ENCODE data around the gene PARP8.
"Not testable (repeated sequence)": the region's sequence is repeated elsewhere in the genome, so short reads cannot be mapped to it uniquely, and the experiment has no call there.

The PARP8 gene

DNA sequence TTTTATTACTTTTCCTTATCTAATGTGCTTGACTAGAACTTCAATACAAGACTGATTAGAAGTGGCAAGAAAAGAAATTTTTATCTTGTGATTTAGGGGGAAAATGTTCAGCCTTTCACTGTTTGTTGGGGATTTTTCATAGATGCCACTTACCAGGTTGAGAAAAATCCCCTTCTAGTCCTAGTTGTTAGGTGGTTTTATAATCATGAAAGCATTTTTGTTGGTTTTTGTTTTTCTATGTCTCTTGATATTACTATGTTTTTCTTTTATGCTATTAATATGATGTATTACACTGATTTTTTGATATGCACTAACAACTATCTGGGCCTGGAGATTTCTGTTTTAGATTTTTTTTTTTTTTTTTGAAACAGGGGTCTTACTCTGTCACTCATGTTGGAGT lies 134.0 kb downstream of the PARP8 start:
- TF ChIP-seq, protein P1, sequence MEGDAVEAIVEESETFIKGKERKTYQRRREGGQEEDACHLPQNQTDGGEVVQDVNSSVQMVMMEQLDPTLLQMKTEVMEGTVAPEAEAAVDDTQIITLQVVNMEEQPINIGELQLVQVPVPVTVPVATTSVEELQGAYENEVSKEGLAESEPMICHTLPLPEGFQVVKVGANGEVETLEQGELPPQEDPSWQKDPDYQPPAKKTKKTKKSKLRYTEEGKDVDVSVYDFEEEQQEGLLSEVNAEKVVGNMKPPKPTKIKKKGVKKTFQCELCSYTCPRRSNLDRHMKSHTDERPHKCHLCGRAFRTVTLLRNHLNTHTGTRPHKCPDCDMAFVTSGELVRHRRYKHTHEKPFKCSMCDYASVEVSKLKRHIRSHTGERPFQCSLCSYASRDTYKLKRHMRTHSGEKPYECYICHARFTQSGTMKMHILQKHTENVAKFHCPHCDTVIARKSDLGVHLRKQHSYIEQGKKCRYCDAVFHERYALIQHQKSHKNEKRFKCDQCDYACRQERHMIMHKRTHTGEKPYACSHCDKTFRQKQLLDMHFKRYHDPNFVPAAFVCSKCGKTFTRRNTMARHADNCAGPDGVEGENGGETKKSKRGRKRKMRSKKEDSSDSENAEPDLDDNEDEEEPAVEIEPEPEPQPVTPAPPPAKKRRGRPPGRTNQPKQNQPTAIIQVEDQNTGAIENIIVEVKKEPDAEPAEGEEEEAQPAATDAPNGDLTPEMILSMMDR (IDR thresholded peaks at IDR 0.05; ENCODE audit: low read depth, low read length) = no peak
- H3K4me3 ChIP-seq (ENCODE audit: low read depth, low read length) = no peak overlapping the region

- no peak overlapping the region for H3K4me3 ChIP-seq (ENCODE audit: low read depth, low read length)
- TF ChIP-seq, protein P1 (IDR thresholded peaks at IDR 0.05; ENCODE audit: low read depth, low read length) = no peak
Measured at GRCh38 chr5:50807661-50808060, 141.2 kb downstream of the PARP8 start.

- H3K4me3 ChIP-seq (ENCODE audit: low read depth, low read length) = no peak overlapping the region
- TF ChIP-seq, protein P1 (IDR thresholded peaks at IDR 0.05; ENCODE audit: low read depth, low read length) = no peak
Measured at GRCh38 chr5:50808406-50808805, 142.0 kb downstream of the PARP8 start.

- H3K4me3 ChIP-seq (ENCODE audit: low read depth, low read length) = not testable (repeated sequence)
Measured at GRCh38 chr5:50811746-50812145, 145.3 kb downstream of the PARP8 start.

DNA sequence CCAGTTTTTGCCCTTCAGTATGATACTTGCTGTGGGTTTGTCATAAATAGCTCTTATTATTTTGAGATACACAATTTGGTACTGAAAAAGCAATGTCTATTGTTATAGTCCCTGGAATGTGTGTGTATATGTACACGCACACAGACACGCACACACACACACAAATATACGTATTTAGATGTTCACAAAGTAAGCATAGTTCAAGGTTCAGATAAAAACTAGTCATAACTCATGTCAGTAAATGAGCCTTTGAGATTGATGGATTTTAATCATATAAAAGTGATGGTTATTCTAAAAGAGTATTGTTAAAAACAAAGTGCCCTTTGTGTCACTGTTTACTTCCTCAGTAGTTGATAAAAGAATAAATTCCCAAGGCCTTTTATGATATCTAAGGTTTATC lies 147.3 kb downstream of the PARP8 start:
- TF ChIP-seq, protein P1 (IDR thresholded peaks at IDR 0.05; ENCODE audit: low read depth, low read length) = no peak
- no peak overlapping the region for H3K4me3 ChIP-seq (ENCODE audit: low read depth, low read length)

GRCh38 chr5:50814556-50814955 lies 148.1 kb downstream of the PARP8 start:
- H3K4me3 ChIP-seq (ENCODE audit: low read depth, low read length) = no peak overlapping the region
- TF ChIP-seq, protein P1 (IDR thresholded peaks at IDR 0.05; ENCODE audit: low read depth, low read length) = no peak

GRCh38 chr5:50822046-50822445 lies 155.6 kb downstream of the PARP8 start:
- TF ChIP-seq, protein P1 (IDR thresholded peaks at IDR 0.05; ENCODE audit: low read depth, low read length) = no peak
- H3K4me3 ChIP-seq (ENCODE audit: low read depth, low read length) = no peak overlapping the region

DNA sequence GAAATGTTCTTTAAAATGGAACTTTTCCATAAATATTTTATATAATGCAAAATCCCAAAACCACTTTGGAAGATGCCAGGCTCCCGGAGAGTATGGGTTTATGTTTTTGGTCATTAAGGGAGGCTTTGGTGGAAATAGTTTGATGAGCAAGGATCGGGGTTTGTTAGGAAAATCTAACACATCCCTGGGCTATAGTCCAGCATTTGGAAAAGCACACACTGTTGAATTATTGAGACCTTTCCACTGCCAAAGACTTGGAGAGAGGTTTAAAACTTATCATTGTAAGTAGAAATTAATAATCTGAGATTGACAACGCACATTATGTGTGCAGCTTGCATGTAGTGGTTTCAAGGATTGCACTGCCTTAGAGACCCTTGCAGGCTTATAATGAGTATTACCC lies 156.3 kb downstream of the PARP8 start:
- TF ChIP-seq, protein P1 (IDR thresholded peaks at IDR 0.05; ENCODE audit: low read depth, low read length) = no peak

More for the DNA sequence above, 156.3 kb downstream of the PARP8 start:
- no peak overlapping the region for H3K4me3 ChIP-seq (ENCODE audit: low read depth, low read length)
